H1 (cell line): Measurements from ENCODE around the gene ADCY5. TPM values are rescaled to one million over a fixed set of nuclear protein-coding genes. Genes with fewer than 3 reads are reported as not detected.

Experiments used
- CTCF ChIA-PET: fragments of 300-600 bp; sonication (Branson Sonifier 250); formaldehyde crosslinking; loops from one replicate; lab custom pipeline; 2021; ENCODE audit not compliant: partially characterized antibody; lab: Charles Lee
- POLR2A ChIA-PET: fragments of 300-600 bp; sonication (Branson Sonifier 250); formaldehyde crosslinking; loops from one replicate; lab custom pipeline; 2021; ENCODE audit warnings: inconsistent platforms; ENCODE audit not compliant: partially characterized antibody; lab: Charles Lee
- DNase-seq, 2 experiments: peaks; one replicate each; pipeline versions ENCODE4 v3.0.0 to v3.0.0-alpha.2; 2010 to 2022; ENCODE audit warnings: low spot score in 2 of 2, low read depth in 1 of 2, mixed read lengths in 1 of 2
- FAIRE-seq: peaks from 2 replicates; lab custom pipeline; 2011; peaks lifted over from hg19 to GRCh38; lab: Jason Lieb, UNC
- H2AFZ ChIP-seq: 2 replicates; pipeline ENCODE4 v1.8.1; 2012; ENCODE audit warnings: low read length, inconsistent platforms
- H2AK5ac ChIP-seq: 2 replicates; pipeline ENCODE4 v1.6.1; 2013; ENCODE audit warnings: low read depth, low read length
- H2BK120ac ChIP-seq: replicated peaks from 2 replicates; pipeline ENCODE3; 2013; ENCODE audit warnings: low read depth, low read length, inconsistent platforms
- H2BK12ac ChIP-seq: 2 replicates; pipeline ENCODE4 v1.6.1; 2013; ENCODE audit warnings: low read depth, low read length
- H2BK15ac ChIP-seq: 2 replicates; pipeline ENCODE4 v1.6.1; 2013; ENCODE audit warnings: low read length
- H2BK20ac ChIP-seq: 2 replicates; pipeline ENCODE4 v1.6.1; 2013; ENCODE audit warnings: low read length
- H2BK5ac ChIP-seq: 2 replicates; pipeline ENCODE4 v1.6.1; 2013; ENCODE audit warnings: low read depth, low read length
- H3K14ac ChIP-seq: 2 replicates; pipeline ENCODE4 v1.6.1; 2013; ENCODE audit warnings: inconsistent platforms; ENCODE audit not compliant: insufficient read length
- H3K18ac ChIP-seq: 2 replicates; pipeline ENCODE4 v1.6.1; 2013; ENCODE audit warnings: low read length; ENCODE audit errors: extremely low read depth
- H3K23ac ChIP-seq: 2 replicates; pipeline ENCODE4 v1.6.1; 2013; ENCODE audit warnings: inconsistent platforms; ENCODE audit not compliant: insufficient read length
- H3K23me2 ChIP-seq: 2 replicates; pipeline ENCODE4 v1.6.1; 2013; ENCODE audit warnings: low read depth, low read length
- H3K27ac ChIP-seq: 2 replicates; pipeline ENCODE4 v1.6.1; 2011; ENCODE audit warnings: low read depth, low read length, inconsistent platforms
- H3K27me3 ChIP-seq, 4 experiments: replicated peaks in 1 of 4; 1 replicate in 1 of 4; 2 replicates in 3 of 4; pipeline versions ENCODE4 v1.6.1 to v1.8.1; 2011 to 2013; ENCODE audit warnings: low read length in 3 of 4, mild to moderate bottlenecking in 3 of 4, inconsistent platforms in 2 of 4, mixed read lengths in 2 of 4, moderate library complexity in 1 of 4; ENCODE audit not compliant: control insufficient read depth in 3 of 4, insufficient read depth in 3 of 4; ENCODE audit errors: extremely low read depth in 1 of 4
- H3K36me3 ChIP-seq, 4 experiments: 2 replicates each; pipeline versions ENCODE4 v1.6.1 to v1.8.1; 2011 to 2013; ENCODE audit warnings: mild to moderate bottlenecking in 4 of 4, low read length in 3 of 4, moderate library complexity in 2 of 4, control low read depth in 1 of 4, inconsistent platforms in 1 of 4; ENCODE audit not compliant: insufficient read depth in 4 of 4, control insufficient read depth in 2 of 4
- H3K4ac ChIP-seq: replicated peaks from 2 replicates; pipeline ENCODE3; 2013; ENCODE audit warnings: low read length, low read depth, mixed read lengths, inconsistent platforms; ENCODE audit not compliant: insufficient read length
- H3K4me1 ChIP-seq, 4 experiments: replicated peaks in 1 of 4; 1 replicate in 1 of 4; 2 replicates in 3 of 4; pipeline versions ENCODE4 v1.6.1 to v1.8.1; 2011 to 2013; ENCODE audit warnings: low read length in 3 of 4, inconsistent platforms in 2 of 4, mixed read lengths in 1 of 4; ENCODE audit not compliant: insufficient read depth in 4 of 4, control insufficient read depth in 3 of 4
- H3K4me2 ChIP-seq, 2 experiments: 2 replicates each; pipeline versions ENCODE4 v1.6.1 to v1.8.1; 2011 to 2013; ENCODE audit warnings: low read depth in 2 of 2, low read length in 2 of 2, control low read depth in 1 of 2, inconsistent platforms in 1 of 2, mild to moderate bottlenecking in 1 of 2; ENCODE audit not compliant: insufficient read depth in 1 of 2
- H3K4me3 ChIP-seq, 4 experiments: fragments of 200-600, 300-600 bp in 1 of 4; sonication (generic), shearing (Covaris generic), sonication (Bioruptor Twin) in 1 of 4; 2 replicates each; pipeline versions ENCODE4 v1.5.1 to v1.8.1; 2011 to 2016; ENCODE audit warnings: low read length in 4 of 4, low read depth in 3 of 4, control low read depth in 2 of 4, inconsistent platforms in 2 of 4, mild to moderate bottlenecking in 2 of 4, mixed read lengths in 1 of 4, moderate library complexity in 1 of 4; ENCODE audit not compliant: insufficient read depth in 2 of 4; ENCODE audit errors: extremely low read depth in 1 of 4
- H3K56ac ChIP-seq: replicated peaks from 2 replicates; pipeline ENCODE3; 2013; ENCODE audit warnings: low read depth, mild to moderate bottlenecking, mixed read lengths, low read length, inconsistent platforms; ENCODE audit not compliant: insufficient read length
- H3K79me1 ChIP-seq: 2 replicates; pipeline ENCODE4 v1.6.1; 2013; ENCODE audit warnings: low read depth, low read length, control low read depth
- H3K79me2 ChIP-seq, 2 experiments: 2 replicates each; pipeline versions ENCODE4 v1.6.1 to v1.8.1; 2012 to 2013; ENCODE audit warnings: low read length in 2 of 2, mild to moderate bottlenecking in 2 of 2, inconsistent platforms in 1 of 2; ENCODE audit not compliant: insufficient read depth in 2 of 2, control insufficient read depth in 1 of 2
- H3K9ac ChIP-seq, 4 experiments: replicated peaks in 1 of 4; 1 replicate in 1 of 4; 2 replicates in 3 of 4; pipeline versions ENCODE4 v1.6.1 to v1.8.1; 2011 to 2013; ENCODE audit warnings: low read depth in 3 of 4, low read length in 3 of 4, control low read depth in 2 of 4, mild to moderate bottlenecking in 2 of 4, moderate library complexity in 2 of 4, inconsistent platforms in 1 of 4; ENCODE audit errors: extremely low read depth in 1 of 4
- H3K9me3 ChIP-seq, 2 experiments: 2 replicates each; pipeline versions ENCODE4 v1.6.1 to v1.8.1; 2012 to 2013; ENCODE audit warnings: mild to moderate bottlenecking in 2 of 2, moderate library complexity in 2 of 2, control low read depth in 1 of 2, inconsistent platforms in 1 of 2, low read depth in 1 of 2, low read length in 1 of 2, mixed read lengths in 1 of 2; ENCODE audit not compliant: insufficient read depth in 2 of 2
- H4K20me1 ChIP-seq, 2 experiments: replicated peaks in 1 of 2; 2 replicates each; pipeline versions ENCODE3 to v1.8.1; 2011 to 2013; ENCODE audit warnings: inconsistent platforms in 2 of 2, low read length in 2 of 2, mild to moderate bottlenecking in 1 of 2; ENCODE audit not compliant: insufficient read depth in 2 of 2, control insufficient read depth in 1 of 2
- H4K5ac ChIP-seq: 2 replicates; pipeline ENCODE4 v1.6.1; 2013; ENCODE audit warnings: low read length, low read depth, mixed read lengths, inconsistent platforms; ENCODE audit not compliant: insufficient read length
- H4K8ac ChIP-seq: 2 replicates; pipeline ENCODE4 v1.8.0; 2013; ENCODE audit warnings: mild to moderate bottlenecking, moderate library complexity, low read length, inconsistent platforms; ENCODE audit not compliant: insufficient read depth; ENCODE audit errors: extremely low read depth
- H4K91ac ChIP-seq: replicated peaks from 2 replicates; pipeline ENCODE3; 2013; ENCODE audit warnings: low read length, mixed read lengths, inconsistent platforms; ENCODE audit not compliant: insufficient read length
- CHD1 ChIP-seq: IDR thresholded peaks from 2 replicates; pipeline ENCODE4 v1.6.1; 2012; ENCODE audit warnings: low read depth, low read length, improper control_type of control experiment
- EGR1 ChIP-seq: IDR thresholded peaks from 2 replicates; pipeline ENCODE4 v1.6.1; 2011; ENCODE audit warnings: low read depth, low read length, borderline replicate concordance
- GABPA ChIP-seq: IDR thresholded peaks from 2 replicates; pipeline ENCODE4 v1.6.1; 2011; ENCODE audit warnings: mild to moderate bottlenecking, low read length, moderate library complexity, borderline replicate concordance; ENCODE audit not compliant: insufficient read depth
- RAD21 ChIP-seq, 2 experiments: IDR thresholded peaks in 1 of 2; conservative IDR thresholded peaks in 1 of 2; 2 replicates each; pipeline ENCODE4 v1.6.1; 2011; ENCODE audit warnings: low read depth in 2 of 2, low read length in 2 of 2, improper control_type of control experiment in 1 of 2, inconsistent platforms in 1 of 2, mild to moderate bottlenecking in 1 of 2, moderate library complexity in 1 of 2
- SUZ12 ChIP-seq: fragments of 200-600 bp; sonication (generic); IDR thresholded peaks from 2 replicates; pipeline ENCODE4 v1.6.1; 2012; ENCODE audit warnings: mild to moderate bottlenecking, inconsistent platforms, low read length, moderate library complexity, mixed read lengths
- WGBS, 2 experiments: shearing (Covaris generic) in 1 of 2; methylation state at CpG; one replicate each; pipeline versions ENCODE4 v1.1.6 to v1.1.7; 2013 to 2015; ENCODE audit warnings: low lambda C conversion rate in 2 of 2, mixed read lengths in 2 of 2, inconsistent platforms in 1 of 2, low coverage in 1 of 2, missing lambda C conversion rate in 1 of 2; ENCODE audit not compliant: insufficient replicate concordance in 2 of 2, insufficient coverage in 1 of 2, insufficient read length in 1 of 2; ENCODE audit errors: extremely low coverage in 1 of 2, missing lambda C conversion rate in 1 of 2; 5-methylcytosine and 5-hydroxymethylcytosine counted together
- polyA plus RNA-seq, 7 experiments: library from polyadenylated mRNA; depleted of rRNA in 3 of 7; stranded (reverse) in 5 of 7; unstranded in 2 of 7; fragments of >200 nt in 5 of 7; fragments of 200-250 nt in 2 of 7; gene quantifications; 1 replicate in 5 of 7; 2 replicates in 1 of 7; 4 replicates in 1 of 7; pipeline versions ENCODE4 v1.2.1 to v1.2.3, GENCODE V29; 2011 to 2013; ENCODE audit warnings: missing spikeins in 2 of 7, mixed read lengths in 2 of 7
- total RNA-seq: library from RNA; stranded (reverse); fragmentation: NEBNext Ultra II Directional; extraction: Animal tissue kit (Norgen Biotek cat#: 25700); gene quantifications from 2 replicates; pipeline ENCODE4 v1.2.1, GENCODE V29; 2021

Gene ADCY5
- total and polyA plus RNA-seq, 2 of the 8 experiments (the other 6 are each of a cell fraction or from before 2014, with no cell fraction given) = 18.9 to 40.8 TPM

GRCh38 chr3:123379041-123379830, 69.7 kb downstream of the ADCY5 start:
- Histone ChIP-seq H3K56ac (no peak overlapping the region), H2BK20ac (no peak overlapping the region), H3K27ac (no peak overlapping the region), H3K14ac (no peak overlapping the region), H3K79me1 (no peaks in the 10 kb centered on the region), H3K36me3 (no peaks in the 10 kb centered on the region; a peak in 1 of 8 replicates), H3K4me2 (no peak overlapping the region), H3K23ac (no peak overlapping the region), H4K8ac (no peak overlapping the region), H4K20me1 (no peaks in the 10 kb centered on the region), H3K18ac (no peak overlapping the region), H3K9me3 (no peaks in the 10 kb centered on the region), H2AK5ac (no peak overlapping the region), H2BK5ac (no peak overlapping the region), H3K27me3 (no peaks in the 10 kb centered on the region), H3K79me2 (no peaks in the 10 kb centered on the region), H3K4me1 (peaks cover 4 to 10% (median 9%) of the 10 kb centered on the region in 4 experiments), H3K4me3 (no peak overlapping the region), H3K9ac (no peak overlapping the region), H2BK120ac (no peak overlapping the region), H4K91ac (no peak overlapping the region), H3K23me2 (no peaks in the 10 kb centered on the region), H3K4ac (no peak overlapping the region), H2BK12ac (no peak overlapping the region), H2BK15ac (no peak overlapping the region), H2AFZ (no peak overlapping the region), H4K5ac (no peak overlapping the region)
- DNase-seq = no peak
- 95% methylated on average over 10 of the region's 11 CpGs; no CpG with 5 or more reads in 1 of the 2 experiments for WGBS, 2 experiments
- no peak for FAIRE-seq
- POLR2A ChIA-PET = no interaction called here
- TF ChIP-seq EGR1 = no peak
- no peak for TF ChIP-seq RAD21 (IDR thresholded peaks at IDR 0.05 in 1 of 2, conservative IDR thresholded peaks at IDR 0.05 in 1 of 2; ENCODE audit: low read depth in 2 of 2, low read length in 2 of 2)
- TF ChIP-seq CHD1 = no peak
- no peak for TF ChIP-seq SUZ12
- no peak for TF ChIP-seq GABPA
- CTCF ChIA-PET = interaction anchor here (0.6 to 8.2 kb wide), 10 partner anchors 12 to 117 kb away, joined by 3 to 60 read pairs (median 4); no protein-coding TSS in a partner anchor
